Mesendoderm (in vitro differentiated cells): ENCODE measurements around the gene POLA2.

Source experiments
- DNase-seq: peaks from one replicate; pipeline ENCODE4 v3.0.0; 2013
- H2AK5ac ChIP-seq: 2 replicates; pipeline ENCODE4 v1.6.1; 2013; ENCODE audit warnings: low read length, inconsistent platforms
- H2BK120ac ChIP-seq: 2 replicates; pipeline ENCODE4 v1.6.1; 2013; ENCODE audit warnings: low read depth, mild to moderate bottlenecking, low read length, moderate library complexity, mixed read lengths
- H2BK15ac ChIP-seq: replicated peaks from 2 replicates; pipeline ENCODE4 v1.6.1; 2013; ENCODE audit warnings: low read depth, mild to moderate bottlenecking, moderate library complexity
- H2BK5ac ChIP-seq: 2 replicates; pipeline ENCODE4 v1.6.1; 2013; ENCODE audit warnings: low read length, inconsistent platforms
- H3K18ac ChIP-seq: 2 replicates; pipeline ENCODE4 v1.6.1; 2013; ENCODE audit warnings: mild to moderate bottlenecking, low read length, mixed read lengths
- H3K23ac ChIP-seq: one replicate; pipeline ENCODE4 v1.6.1; 2013; ENCODE audit warnings: low read length
- H3K27ac ChIP-seq: 2 replicates; pipeline ENCODE4 v1.5.1; 2013; ENCODE audit warnings: low read depth, mild to moderate bottlenecking, inconsistent platforms, low read length, moderate library complexity
- H3K27me3 ChIP-seq: 2 replicates; pipeline ENCODE4 v1.6.1; 2013; ENCODE audit warnings: low read length, control low read depth, mild to moderate bottlenecking, inconsistent platforms; ENCODE audit not compliant: insufficient read depth, poor library complexity
- H3K36me3 ChIP-seq: 2 replicates; pipeline ENCODE4 v1.6.1; 2013; ENCODE audit warnings: low read length, inconsistent platforms; ENCODE audit not compliant: control insufficient read depth, insufficient read depth
- H3K4ac ChIP-seq: one replicate; pipeline ENCODE4 v1.6.1; 2013; ENCODE audit warnings: low read depth, mild to moderate bottlenecking, low read length, moderate library complexity
- H3K4me1 ChIP-seq: 2 replicates; pipeline ENCODE4 v1.6.1; 2013; ENCODE audit warnings: low read depth, low read length, inconsistent platforms; ENCODE audit not compliant: control insufficient read depth
- H3K4me2 ChIP-seq: 2 replicates; pipeline ENCODE4 v1.6.1; 2013; ENCODE audit warnings: low read length
- H3K4me3 ChIP-seq: 2 replicates; pipeline ENCODE4 v1.5.1; 2013; ENCODE audit warnings: mild to moderate bottlenecking, low read length
- H3K56ac ChIP-seq: one replicate; pipeline ENCODE4 v1.6.1; 2013; ENCODE audit warnings: low read length
- H3K79me1 ChIP-seq: 2 replicates; pipeline ENCODE4 v1.6.1; 2013; ENCODE audit warnings: low read length, inconsistent platforms
- H3K79me2 ChIP-seq: 2 replicates; pipeline ENCODE4 v1.6.1; 2013; ENCODE audit warnings: mild to moderate bottlenecking, low read length; ENCODE audit not compliant: control insufficient read depth, insufficient read depth
- H3K9ac ChIP-seq: 2 replicates; pipeline ENCODE4 v1.6.1; 2013; ENCODE audit warnings: low read length, inconsistent platforms
- H4K5ac ChIP-seq: one replicate; pipeline ENCODE4 v1.6.1; 2013; ENCODE audit warnings: low read length
- H4K8ac ChIP-seq: one replicate; pipeline ENCODE4 v1.6.1; 2013; ENCODE audit warnings: low read depth, mild to moderate bottlenecking, control low read depth, low read length, moderate library complexity
- WGBS: extraction: QIAGEN DNeasy Blood & Tissue Kit; methylation state at CpG from one replicate; pipeline ENCODE4 v1.1.7; 2013; ENCODE audit warnings: low lambda C conversion rate, missing lambda C conversion rate; ENCODE audit not compliant: insufficient coverage; ENCODE audit errors: extremely low coverage; 5-methylcytosine and 5-hydroxymethylcytosine counted together

The POLA2 gene

DNA sequence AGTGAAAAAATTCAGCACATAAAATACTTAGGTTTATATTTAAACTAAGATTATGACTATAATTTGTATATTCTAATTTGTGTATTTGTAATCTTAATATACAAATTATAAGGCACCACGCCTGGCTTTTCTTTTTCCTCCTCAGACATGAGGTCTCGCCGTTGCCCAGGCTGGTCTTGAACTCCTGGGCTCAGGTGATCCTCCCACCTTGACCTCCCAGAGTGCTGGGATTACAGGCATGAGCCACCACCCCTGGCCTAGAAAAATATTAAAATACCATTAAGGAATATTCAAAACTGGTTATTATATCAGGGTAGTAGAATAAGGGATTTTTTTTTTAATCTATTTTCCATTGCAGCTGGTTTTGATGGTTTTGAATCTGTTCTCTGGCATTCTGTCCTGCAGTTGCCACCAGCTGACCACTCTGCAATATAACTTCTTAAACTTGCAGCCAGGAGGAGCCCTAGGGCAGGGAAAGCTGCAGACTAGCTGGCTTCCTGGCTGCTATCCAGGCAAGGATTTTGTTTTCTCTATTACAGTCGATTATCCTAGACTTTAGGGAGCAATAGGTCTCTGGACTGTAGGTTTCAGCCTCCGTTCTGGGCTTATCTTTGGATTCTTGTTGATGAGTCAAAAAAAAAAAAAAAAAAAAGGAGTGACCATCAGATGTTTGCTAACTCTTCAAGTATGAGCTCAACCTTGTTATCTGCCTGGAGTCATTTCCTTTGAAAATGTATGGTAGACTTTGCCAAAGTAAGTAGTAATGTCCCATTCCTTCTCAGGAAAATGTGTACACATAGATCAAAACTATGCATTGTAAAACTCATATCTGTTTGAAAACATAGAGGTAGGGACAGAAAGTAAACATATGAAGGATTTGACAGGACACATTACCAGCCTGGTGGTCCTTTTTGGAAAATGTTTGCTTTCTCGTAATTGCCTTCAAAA, 13.2 kb downstream of the POLA2 start:
- Histone ChIP-seq H3K79me2 (no peaks in the 10 kb centered on the region), H3K23ac (no peak overlapping the region), H3K4me1 (no peaks in the 10 kb centered on the region), H4K8ac (peak overlapping the region; percentile 76), H3K4ac (no peak overlapping the region), H3K4me3 (no peak overlapping the region), H4K5ac (no peak overlapping the region), H2AK5ac (no peak overlapping the region), H2BK15ac (no peak overlapping the region), H3K18ac (no peak overlapping the region), H3K79me1 (no peaks in the 10 kb centered on the region), H2BK5ac (no peak overlapping the region), H2BK120ac (no peak overlapping the region), H3K36me3 (peaks cover 6% of the 10 kb centered on the region), H3K56ac (no peak overlapping the region), H3K27me3 (no peaks in the 10 kb centered on the region), H3K9ac (no peak overlapping the region), H3K4me2 (no peak overlapping the region), H3K27ac (no peak overlapping the region)
- WGBS: no CpG with 5 or more reads among the region's 6 CpGs
- DNase-seq: peak; percentile 70

GRCh38 chr11:65275906-65276305, 14.1 kb downstream of the POLA2 start:
- Histone ChIP-seq H3K27me3 (no peaks in the 10 kb centered on the region), H2BK120ac (no peak overlapping the region), H2AK5ac (no peak overlapping the region), H3K4ac (no peak overlapping the region), H4K8ac (no peak overlapping the region), H3K79me2 (no peaks in the 10 kb centered on the region), H3K27ac (no peak overlapping the region), H3K56ac (no peak overlapping the region), H2BK5ac (no peak overlapping the region), H3K9ac (no peak overlapping the region), H3K4me2 (no peak overlapping the region), H3K4me1 (no peaks in the 10 kb centered on the region), H3K36me3 (peaks cover 2% of the 10 kb centered on the region), H2BK15ac (no peak overlapping the region), H3K79me1 (no peaks in the 10 kb centered on the region), H3K23ac (no peak overlapping the region), H3K18ac (no peak overlapping the region), H4K5ac (no peak overlapping the region), H3K4me3 (no peak overlapping the region)
- WGBS: no CpG with 5 or more reads among the region's 4 CpGs
- no peak for DNase-seq

DNA sequence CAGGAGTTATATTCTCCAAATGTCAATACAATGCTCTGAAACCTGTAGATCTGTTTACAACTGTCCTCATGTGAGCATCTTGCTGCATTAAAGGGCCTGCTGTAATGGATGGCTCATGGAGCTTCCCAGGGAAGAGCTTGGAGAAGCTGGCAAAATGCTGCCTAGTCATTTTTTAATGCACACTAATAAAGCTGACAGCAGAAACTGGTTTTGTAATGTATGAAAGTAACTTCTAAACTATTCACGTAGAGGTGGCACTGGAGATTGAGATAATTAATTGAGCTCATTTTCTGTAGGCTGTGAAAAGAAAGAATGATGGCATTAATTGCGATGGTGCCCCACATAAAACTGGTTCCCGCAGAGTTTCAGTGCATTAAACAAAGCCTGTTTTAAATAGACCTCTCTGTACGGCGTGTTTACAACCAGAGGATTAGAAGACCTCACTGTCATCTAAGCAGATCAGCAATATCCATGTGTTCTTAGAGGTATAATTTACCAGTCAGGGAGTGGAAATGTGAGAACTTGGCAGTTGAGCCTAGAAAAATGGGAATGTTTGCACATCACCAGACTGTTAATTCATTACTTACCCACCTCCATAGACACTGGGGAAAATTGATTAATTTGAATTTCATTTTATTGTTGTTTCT, 16.0 kb downstream of the POLA2 start:
- Histone ChIP-seq H3K4ac (no peak overlapping the region), H3K9ac (no peak overlapping the region), H2AK5ac (no peak overlapping the region), H3K27me3 (no peaks in the 10 kb centered on the region), H4K8ac (no peak overlapping the region), H3K36me3 (peaks cover 6% of the 10 kb centered on the region), H2BK120ac (no peak overlapping the region), H2BK15ac (no peak overlapping the region), H3K23ac (no peak overlapping the region), H3K79me1 (no peaks in the 10 kb centered on the region), H3K79me2 (no peaks in the 10 kb centered on the region), H3K27ac (no peak overlapping the region), H3K4me3 (no peak overlapping the region), H3K4me2 (no peak overlapping the region), H3K18ac (no peak overlapping the region), H4K5ac (no peak overlapping the region), H2BK5ac (no peak overlapping the region), H3K56ac (no peak overlapping the region), H3K4me1 (no peaks in the 10 kb centered on the region)
- DNase-seq: no peak
- WGBS: no CpG with 5 or more reads among the region's 5 CpGs

DNA sequence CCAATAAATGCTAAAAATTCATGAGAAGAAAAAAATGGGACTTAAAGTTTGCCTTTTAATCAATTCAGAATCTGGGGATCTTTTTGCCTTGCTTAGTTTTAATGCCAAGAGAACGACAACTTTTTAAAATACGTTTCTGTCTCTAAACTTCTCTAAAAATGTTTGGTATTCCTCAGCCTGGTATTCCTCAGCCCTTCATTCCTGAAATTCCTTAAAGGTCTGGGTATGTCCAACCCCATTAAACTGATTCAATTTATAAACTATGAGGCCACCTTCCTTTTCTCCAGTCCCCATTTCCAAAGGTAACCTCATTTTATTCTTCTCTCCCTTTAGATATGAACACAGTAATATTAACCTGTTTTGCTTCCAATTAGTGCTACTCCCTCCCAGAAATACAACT, 16.6 kb downstream of the POLA2 start:
- Histone ChIP-seq H4K8ac (no peak overlapping the region), H3K9ac (no peak overlapping the region), H3K4ac (no peak overlapping the region), H3K4me3 (no peak overlapping the region), H3K27ac (no peak overlapping the region), H3K79me2 (no peaks in the 10 kb centered on the region), H3K79me1 (no peaks in the 10 kb centered on the region), H3K23ac (no peak overlapping the region), H2AK5ac (no peak overlapping the region), H3K27me3 (no peaks in the 10 kb centered on the region), H2BK120ac (no peak overlapping the region), H3K56ac (no peak overlapping the region), H2BK5ac (no peak overlapping the region), H3K36me3 (peaks cover 6% of the 10 kb centered on the region), H3K18ac (no peak overlapping the region), H3K4me1 (no peaks in the 10 kb centered on the region), H2BK15ac (no peak overlapping the region), H3K4me2 (no peak overlapping the region), H4K5ac (no peak overlapping the region)
- DNase-seq: peak; percentile 55
- no CpG with 5 or more reads among the region's 2 CpGs for WGBS

- no peak overlapping the region for H3K18ac ChIP-seq
- no peak overlapping the region for H2AK5ac ChIP-seq
- DNase-seq: no peak
- no peak overlapping the region for H3K27ac ChIP-seq
- H3K4me1 ChIP-seq: no peaks in the 10 kb centered on the region
- no peak overlapping the region for H3K4me3 ChIP-seq
- no peak overlapping the region for H2BK5ac ChIP-seq
- no peak overlapping the region for H3K4ac ChIP-seq
- peaks cover 6% of the 10 kb centered on the region for H3K36me3 ChIP-seq
- H3K56ac ChIP-seq: no peak overlapping the region
- no peak overlapping the region for H2BK15ac ChIP-seq
- no peaks in the 10 kb centered on the region for H3K79me2 ChIP-seq
- WGBS: no CpG with 5 or more reads among the region's 4 CpGs
- H4K8ac ChIP-seq: no peak overlapping the region
- no peak overlapping the region for H2BK120ac ChIP-seq
- no peak overlapping the region for H3K4me2 ChIP-seq
- H4K5ac ChIP-seq: no peak overlapping the region
- H3K9ac ChIP-seq: no peak overlapping the region
- H3K79me1 ChIP-seq: no peaks in the 10 kb centered on the region
- H3K27me3 ChIP-seq: no peaks in the 10 kb centered on the region
- H3K23ac ChIP-seq: no peak overlapping the region
These were observed 17.5 kb downstream of the POLA2 start for GRCh38 chr11:65279279-65279678.
